Sigmoid colon (tissue), 4 donors: ENCODE results near the gene MINDY4B.

Experiments
- POLR2A ChIP-seq, 2 donors: fragments of 450-650 bp; IDR thresholded peaks; one replicate each; pipeline ENCODE4 v1.6.1; 2016; ENCODE audit warnings: antibody characterized with exemption in 2 of 2, mild to moderate bottlenecking in 2 of 2, moderate library complexity in 2 of 2
- POLR2AphosphoS5 ChIP-seq, 4 donors: sonication (generic); formaldehyde crosslinking; IDR thresholded peaks; one replicate each; pipeline ENCODE4 v1.6.1; 2017; ENCODE audit warnings: antibody characterized with exemption in 4 of 4

DNA sequence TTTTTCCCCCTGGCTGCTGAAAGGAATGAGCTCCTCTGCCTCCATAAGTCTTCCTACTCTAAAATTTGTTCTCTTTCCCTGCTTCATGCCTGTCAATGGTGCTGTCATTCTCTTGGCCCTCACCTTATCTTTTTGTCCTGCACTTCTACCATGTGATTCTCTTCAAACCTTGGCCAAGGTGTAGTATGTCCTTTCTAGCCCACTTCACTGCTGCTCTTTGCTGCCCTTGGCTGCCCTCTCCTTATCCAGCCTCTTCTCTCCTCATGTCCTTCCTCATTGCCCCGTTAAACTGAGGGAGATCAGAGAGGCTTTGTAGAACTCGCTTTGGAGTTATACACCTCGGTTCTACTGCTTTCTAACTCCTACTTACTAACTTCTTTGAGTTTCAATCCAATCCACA, 19.7 kb downstream of the MINDY4B start:
- TF ChIP-seq POLR2A (IDR thresholded peaks at IDR 0.05) (no peak), POLR2AphosphoS5 (IDR thresholded peaks at IDR 0.05) (no peak)
